Measurements from ENCODE around the gene ACRBP.

ACRBP gene

DNA sequence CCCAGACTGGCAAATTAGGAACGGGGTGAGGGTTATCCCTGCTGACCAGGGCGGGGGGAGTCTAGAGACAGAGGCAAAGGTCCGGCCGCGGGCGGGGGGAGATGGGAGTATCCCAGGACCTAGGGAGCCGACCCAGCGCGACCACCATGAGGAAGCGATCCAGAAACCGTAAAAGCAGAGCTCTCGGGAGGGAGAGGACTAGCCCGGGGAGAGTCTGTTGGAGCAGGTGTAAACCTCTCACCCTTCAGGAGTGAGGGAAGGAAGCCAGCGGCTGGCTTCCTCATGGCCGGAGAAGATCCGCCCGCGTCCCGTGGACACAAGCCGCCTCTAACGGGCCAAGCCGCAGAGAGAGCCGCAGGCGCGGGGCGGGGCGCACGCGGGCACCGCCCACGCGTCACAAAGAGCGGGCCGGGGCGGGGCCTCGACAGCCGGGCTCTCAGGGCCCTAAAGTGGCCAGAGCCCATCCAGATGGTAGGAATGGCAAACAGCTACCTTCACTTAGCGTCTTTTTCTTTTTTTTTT is at the start of gene ACRBP:
Gene ACRBP, minus strand, starts transcription at position 350 of the 522 bp plus-strand sequence. Its CDS starts 66 bp downstream, at position 284.
- peak within 1 kb of the TSS; percentile 45 for H3K4me3 ChIP-seq (ENCODE audit: low read depth, low read length)
- in situ Hi-C loops (cut with HindIII; ENCODE audit: low sequenced_read_pairs), result no loop called here
- peak; percentile 62 for DNase-seq (ENCODE audit: low read depth, low spot score)
- TF ChIP-seq, protein P1, sequence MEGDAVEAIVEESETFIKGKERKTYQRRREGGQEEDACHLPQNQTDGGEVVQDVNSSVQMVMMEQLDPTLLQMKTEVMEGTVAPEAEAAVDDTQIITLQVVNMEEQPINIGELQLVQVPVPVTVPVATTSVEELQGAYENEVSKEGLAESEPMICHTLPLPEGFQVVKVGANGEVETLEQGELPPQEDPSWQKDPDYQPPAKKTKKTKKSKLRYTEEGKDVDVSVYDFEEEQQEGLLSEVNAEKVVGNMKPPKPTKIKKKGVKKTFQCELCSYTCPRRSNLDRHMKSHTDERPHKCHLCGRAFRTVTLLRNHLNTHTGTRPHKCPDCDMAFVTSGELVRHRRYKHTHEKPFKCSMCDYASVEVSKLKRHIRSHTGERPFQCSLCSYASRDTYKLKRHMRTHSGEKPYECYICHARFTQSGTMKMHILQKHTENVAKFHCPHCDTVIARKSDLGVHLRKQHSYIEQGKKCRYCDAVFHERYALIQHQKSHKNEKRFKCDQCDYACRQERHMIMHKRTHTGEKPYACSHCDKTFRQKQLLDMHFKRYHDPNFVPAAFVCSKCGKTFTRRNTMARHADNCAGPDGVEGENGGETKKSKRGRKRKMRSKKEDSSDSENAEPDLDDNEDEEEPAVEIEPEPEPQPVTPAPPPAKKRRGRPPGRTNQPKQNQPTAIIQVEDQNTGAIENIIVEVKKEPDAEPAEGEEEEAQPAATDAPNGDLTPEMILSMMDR (IDR thresholded peaks at IDR 0.05; ENCODE audit: low read depth, low read length), result no peak

DNA sequence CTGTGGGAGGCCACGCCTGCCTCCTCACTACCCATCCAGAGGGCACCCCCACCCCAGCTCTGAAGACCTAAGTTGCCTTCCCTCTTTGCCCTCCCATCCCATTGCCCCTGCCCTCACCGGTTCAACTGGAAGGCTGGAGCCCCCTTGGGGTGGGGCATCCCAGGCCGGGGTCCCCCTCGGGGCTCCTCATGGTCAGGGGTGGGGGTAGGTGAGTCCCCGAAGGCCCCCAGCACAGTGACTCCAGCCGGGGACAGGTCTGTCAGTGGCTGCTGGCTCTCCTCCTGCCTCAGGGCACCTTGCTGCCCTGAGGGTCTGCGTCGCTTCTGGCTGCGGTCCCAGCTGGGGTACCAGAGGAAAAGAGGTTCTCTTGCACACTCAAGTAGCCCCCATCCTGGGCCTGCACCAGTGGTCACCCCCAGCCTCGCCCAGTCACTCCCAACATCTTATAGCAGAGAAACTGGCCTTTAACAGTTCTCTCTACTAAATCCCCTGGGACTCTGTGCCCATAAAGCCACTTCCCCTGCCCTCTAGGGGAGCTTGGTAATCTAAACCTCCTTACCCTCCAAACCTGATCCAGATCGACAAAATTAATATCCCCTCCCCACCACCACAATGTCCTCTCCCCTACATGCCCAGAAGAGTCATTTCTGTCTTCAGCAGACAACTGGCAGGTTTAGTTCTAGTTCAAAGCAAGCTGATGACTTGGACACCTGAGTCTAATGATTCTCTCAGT is 48.2 kb upstream of the ACRBP start:
- in situ Hi-C loops (cut with HindIII; ENCODE audit: low sequenced_read_pairs), result no loop called here
- no peak overlapping the region for H3K4me3 ChIP-seq (ENCODE audit: low read depth, low read length)
- TF ChIP-seq, protein P1 (IDR thresholded peaks at IDR 0.05; ENCODE audit: low read depth, low read length), result no peak
- no peak for DNase-seq (ENCODE audit: low read depth, low spot score)

DNA sequence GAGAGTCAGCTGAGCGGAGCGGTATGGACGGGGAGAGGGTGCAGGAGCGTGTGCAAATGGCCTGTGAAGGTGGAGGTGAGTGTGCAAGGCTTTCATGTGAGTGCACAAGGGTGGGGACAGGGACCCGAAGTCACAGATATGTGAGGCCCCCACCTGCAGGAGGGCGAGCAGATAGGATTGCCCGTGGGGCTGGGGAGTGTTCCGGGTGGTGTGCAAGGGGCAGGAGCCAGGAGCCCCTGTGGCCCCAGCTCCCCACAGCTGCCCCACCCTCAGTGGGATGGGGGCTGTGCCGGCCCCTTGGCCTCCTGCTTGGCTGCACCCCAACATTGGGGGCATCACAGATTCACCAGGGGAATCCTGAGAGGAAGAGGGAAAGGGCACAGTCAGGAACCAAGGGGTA is 47.5 kb upstream of the ACRBP start:
- in situ Hi-C loops (cut with HindIII; ENCODE audit: low sequenced_read_pairs), result no loop called here
- DNase-seq (ENCODE audit: low read depth, low spot score), result no peak
- TF ChIP-seq, protein P1 (IDR thresholded peaks at IDR 0.05; ENCODE audit: low read depth, low read length), result no peak
- H3K4me3 ChIP-seq (ENCODE audit: low read depth, low read length), result no peak overlapping the region

DNA sequence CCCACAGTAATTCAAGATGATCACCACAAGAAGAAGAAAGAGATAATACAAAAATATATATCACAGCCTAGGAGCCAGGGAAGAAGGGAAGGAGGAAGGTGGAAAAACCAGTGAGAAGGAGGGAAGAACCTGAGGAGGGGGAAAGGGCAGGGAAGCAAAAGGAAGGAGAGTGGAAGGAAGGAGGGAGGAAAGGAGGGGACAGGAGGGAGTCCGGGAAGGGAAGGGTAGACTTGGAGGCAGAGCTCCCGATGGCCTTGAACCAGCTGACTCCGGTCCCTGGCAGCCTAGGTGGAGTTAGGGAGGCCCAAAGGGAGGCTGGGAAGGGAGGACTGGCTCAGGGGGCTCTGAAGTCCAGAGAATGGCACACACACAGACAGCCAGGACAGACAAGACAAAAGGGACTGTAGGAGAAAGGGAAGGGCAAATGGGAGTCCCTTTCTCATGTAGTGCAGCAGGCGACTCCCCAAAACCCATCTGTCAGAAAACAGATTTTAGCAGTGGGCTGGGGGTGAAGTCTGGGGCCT is 46.7 kb upstream of the ACRBP start:
- TF ChIP-seq, protein P1 (IDR thresholded peaks at IDR 0.05; ENCODE audit: low read depth, low read length), result no peak
- H3K4me3 ChIP-seq (ENCODE audit: low read depth, low read length), result no peak overlapping the region
- in situ Hi-C loops (cut with HindIII; ENCODE audit: low sequenced_read_pairs), result no loop called here
- DNase-seq (ENCODE audit: low read depth, low spot score), result no peak

DNA sequence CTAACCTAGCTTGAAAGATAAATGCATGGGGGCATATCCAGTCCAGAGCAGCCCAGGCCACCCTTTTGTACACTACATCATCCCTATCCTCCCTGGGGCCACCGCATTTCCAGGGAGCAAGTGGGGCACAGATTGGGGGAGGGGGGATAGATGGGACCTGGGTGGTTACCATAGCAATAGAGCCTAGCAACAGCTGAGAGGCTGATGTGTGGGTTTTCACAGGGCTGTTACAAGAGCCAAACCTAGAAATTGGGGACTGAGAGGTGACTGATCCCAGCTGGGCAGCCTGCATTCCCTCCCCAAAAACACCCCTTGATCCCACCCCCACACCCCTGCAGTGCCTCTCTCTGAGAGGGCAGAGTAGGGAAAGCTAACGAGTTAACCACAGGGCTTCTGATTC is 45.7 kb upstream of the ACRBP start:
- TF ChIP-seq, protein P1 (IDR thresholded peaks at IDR 0.05; ENCODE audit: low read depth, low read length), result no peak
- in situ Hi-C loops (cut with HindIII; ENCODE audit: low sequenced_read_pairs), result no loop called here
- H3K4me3 ChIP-seq (ENCODE audit: low read depth, low read length), result no peak overlapping the region
- DNase-seq (ENCODE audit: low read depth, low spot score), result no peak

DNA sequence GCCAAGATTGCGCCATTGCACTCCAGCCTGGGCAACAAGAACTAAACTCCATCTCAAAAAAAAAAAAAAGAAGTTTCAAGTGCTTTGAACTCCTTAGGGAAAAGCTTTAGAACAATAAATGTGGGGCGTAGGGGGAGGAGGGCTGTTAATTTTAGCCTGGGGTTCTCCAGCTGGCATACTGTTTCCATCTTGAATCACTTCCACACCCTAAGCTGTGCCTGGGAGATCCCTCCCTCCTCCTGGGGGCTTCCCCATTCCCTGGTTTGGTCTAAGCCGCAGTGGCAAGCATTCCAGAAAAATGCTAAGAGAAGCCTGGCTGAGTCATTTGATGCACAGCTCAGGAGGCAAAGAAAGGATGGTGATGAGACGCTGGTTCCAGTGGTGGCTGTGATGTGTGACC is 44.2 kb upstream of the ACRBP start:
- DNase-seq (ENCODE audit: low read depth, low spot score), result peak; percentile 12
- TF ChIP-seq, protein P1 (IDR thresholded peaks at IDR 0.05; ENCODE audit: low read depth, low read length), result no peak
- in situ Hi-C loops (cut with HindIII; ENCODE audit: low sequenced_read_pairs), result no loop called here
- no peak overlapping the region for H3K4me3 ChIP-seq (ENCODE audit: low read depth, low read length)
